Transverse colon (tissue), 4 donors: Measurements from ENCODE around the gene CGB1. TPM values are rescaled to one million over a fixed set of nuclear protein-coding genes. Genes with fewer than 3 reads are reported as not detected.

ENCODE experiments used
- DNase-seq: peaks from one replicate; pipeline ENCODE4 v3.0.0-alpha.2; 2019
- H3K27ac ChIP-seq, 4 donors: fragments of 200-600 bp; sonication (generic); 2 replicates each; pipeline ENCODE4 v1.5.1; 2016 to 2018; ENCODE audit warnings: inconsistent platforms in 4 of 4
- H3K27me3 ChIP-seq: fragments of 200-600 bp; sonication (generic); 2 replicates; pipeline ENCODE4 v1.5.1; 2017; ENCODE audit warnings: inconsistent platforms
- H3K36me3 ChIP-seq, 4 donors: fragments of 200-600 bp; sonication (generic); 2 replicates each; pipeline ENCODE4 v1.5.1; 2017 to 2019; ENCODE audit warnings: inconsistent platforms in 4 of 4
- H3K4me1 ChIP-seq, 4 donors: fragments of 200-600 bp; sonication (generic); 2 replicates each; pipeline ENCODE4 v1.5.1; 2017 to 2020; ENCODE audit warnings: inconsistent platforms in 4 of 4
- H3K4me3 ChIP-seq, 4 donors: fragments of 200-600 bp; sonication (generic); 1 replicate in 1 of 4; 2 replicates in 3 of 4; pipeline versions ENCODE4 v1.5.1 to v1.6.1; 2017 to 2019; ENCODE audit warnings: inconsistent platforms in 4 of 4
- H3K9me3 ChIP-seq, 2 donors: fragments of 200-600 bp; sonication (generic); 2 replicates each; pipeline ENCODE4 v1.5.1; 2017 to 2019; ENCODE audit warnings: inconsistent platforms in 2 of 2
- CTCF ChIP-seq, 5 experiments: fragments of 200-600 bp in 3 of 5; fragments of 450-650 bp in 2 of 5; sonication (generic) in 3 of 5; IDR thresholded peaks; 1 replicate in 2 of 5; 2 replicates in 3 of 5; pipeline ENCODE4 v1.5.1; 2016 to 2017; ENCODE audit warnings: antibody characterized with exemption in 5 of 5, inconsistent platforms in 3 of 5, mild to moderate bottlenecking in 2 of 5, moderate library complexity in 1 of 5
- EP300 ChIP-seq: sonication (generic); formaldehyde crosslinking; IDR thresholded peaks from one replicate; pipeline ENCODE4 v1.6.1; 2017; ENCODE audit warnings: antibody characterized with exemption, low read depth
- POLR2A ChIP-seq: fragments of 450-650 bp; IDR thresholded peaks from one replicate; pipeline ENCODE4 v1.6.1; 2016; ENCODE audit warnings: antibody characterized with exemption, mild to moderate bottlenecking, moderate library complexity
- POLR2AphosphoS5 ChIP-seq, 3 donors: sonication (generic); formaldehyde crosslinking; IDR thresholded peaks; one replicate each; pipeline ENCODE4 v1.6.1; 2016; ENCODE audit warnings: antibody characterized with exemption in 3 of 3
- WGBS, 2 donors: methylation state at CpG; one replicate each; pipeline ENCODE4 v1.1.5; 2018; ENCODE audit warnings: low coverage in 1 of 2; 5-methylcytosine and 5-hydroxymethylcytosine counted together
- in situ Hi-C, 4 donors: fragments of 200-750 bp; cut with MboI; loops; one replicate each; pipeline versions ENCODE4 v1.15.0 to v1.15.1; 2017; ENCODE audit warnings: low sequenced_read_pairs in 3 of 4, low pct_ligation_motif_present in 1 of 4, low pct_unique_long_range_greater_than_20kb in 1 of 4
- intact Hi-C: fragments of 100-400 bp; cut with DNase I; formaldehyde crosslinking; loops from one replicate; pipeline ENCODE4 v1.15.1; 2023; ENCODE audit warnings: low total_unique reads
- total RNA-seq, 4 donors: library from RNA; depleted of rRNA; stranded (reverse); fragments of >200 nt; gene quantifications; one replicate each; pipeline ENCODE4 v1.1.0, GENCODE V29; 2016

The CGB1 gene
- total RNA-seq, 4 donors from 2014 or later, result not detected

DNA sequence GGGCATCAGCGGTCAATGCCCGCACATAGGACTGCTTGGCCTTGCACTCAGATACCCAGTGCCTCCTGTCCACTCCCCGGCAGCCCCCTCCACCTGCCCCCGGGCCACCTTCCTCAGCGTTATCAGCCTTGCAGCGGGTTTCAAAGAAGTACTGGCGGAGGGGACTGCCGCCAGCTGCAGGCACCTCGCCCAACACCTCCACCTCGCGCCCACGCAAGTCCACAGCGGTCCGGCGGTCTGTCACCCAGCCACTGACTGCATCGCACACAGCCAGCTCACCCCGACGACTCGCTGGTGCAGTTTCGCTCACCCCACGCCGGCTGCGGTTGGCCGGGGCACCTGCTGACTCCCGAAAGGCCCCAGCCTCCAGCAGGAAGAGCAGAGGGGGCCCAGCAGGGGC, 24.8 kb upstream of the CGB1 start:
- intact Hi-C loops, result no loop called here
- peaks cover 99% of the 10 kb centered on the region for H3K27me3 ChIP-seq
- 53 to 77% methylated on average over 6 to 25 of the region's 25 CpGs for WGBS, 2 donors
- H3K36me3 ChIP-seq, result no peaks in the 10 kb centered on the region
- peaks cover 9 to 28% (median 23%) of the 10 kb centered on the region in 4 donors for H3K4me1 ChIP-seq
- TF ChIP-seq EP300 (no peak), POLR2A (no peak), CTCF (IDR thresholded peaks at IDR 0.05) (no peak), POLR2AphosphoS5 (IDR thresholded peaks at IDR 0.05) (no peak)
- H3K9me3 ChIP-seq, result no peaks in the 10 kb centered on the region
- no peak overlapping the region for H3K4me3 ChIP-seq
- in situ Hi-C loops, result no loop called here
- H3K27ac ChIP-seq, result no peak overlapping the region
- DNase-seq, result no peak

DNA sequence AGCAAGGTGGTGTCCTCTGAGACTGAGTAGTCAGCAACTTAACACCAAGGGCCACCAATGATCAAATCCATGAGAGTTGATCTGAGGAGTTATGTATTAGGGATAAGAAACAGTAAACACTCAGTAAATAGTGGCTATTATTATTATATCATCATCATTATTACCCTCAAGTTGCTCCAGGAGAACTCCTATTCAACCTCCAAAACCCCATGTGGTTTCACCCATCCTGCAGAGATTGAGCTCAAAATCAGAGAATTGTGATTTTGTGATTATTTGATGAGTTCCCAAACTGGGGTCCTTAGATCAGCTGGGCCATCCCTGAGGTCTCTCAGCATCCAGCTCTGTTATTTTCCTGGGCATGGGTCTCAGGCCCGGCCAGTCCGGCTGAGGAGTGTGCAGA, 24.3 kb upstream of the CGB1 start:
- DNase-seq, result no peak
- Histone ChIP-seq H3K4me1 (peaks cover 9 to 32% (median 25%) of the 10 kb centered on the region in 4 donors), H3K4me3 (no peak overlapping the region), H3K27ac (no peak overlapping the region), H3K9me3 (no peaks in the 10 kb centered on the region), H3K27me3 (peaks cover 97% of the 10 kb centered on the region), H3K36me3 (no peaks in the 10 kb centered on the region)
- no peak for TF ChIP-seq CTCF (IDR thresholded peaks at IDR 0.05)
- no peak for TF ChIP-seq POLR2AphosphoS5 (IDR thresholded peaks at IDR 0.05)
- no peak for TF ChIP-seq POLR2A
- no peak for TF ChIP-seq EP300
- 83 to 100% methylated on average over 1 to 2 of the region's 2 CpGs for WGBS, 2 donors
- in situ Hi-C loops, result no loop called here
- intact Hi-C loops, result no loop called here

DNA sequence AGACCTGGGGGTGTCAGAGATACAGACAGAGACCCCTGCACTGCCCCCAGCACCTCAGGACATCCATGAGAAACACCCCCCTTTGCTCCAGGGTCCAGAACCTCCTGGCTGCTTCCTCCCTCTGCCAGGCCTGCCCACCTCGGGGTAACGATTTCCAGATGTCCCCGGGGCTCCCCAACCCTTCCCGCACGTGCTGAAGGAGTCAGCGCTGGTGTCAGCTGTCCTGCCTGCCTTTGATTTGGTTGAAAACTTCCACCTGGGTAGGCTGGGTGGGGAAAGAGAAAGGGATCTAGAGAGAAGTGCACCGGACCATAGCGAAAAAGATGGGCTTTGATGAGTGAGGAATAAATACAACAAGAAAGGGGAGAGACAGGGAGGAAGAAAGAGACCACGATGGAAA, 22.4 kb upstream of the CGB1 start:
- Histone ChIP-seq H3K27me3 (peaks cover 78% of the 10 kb centered on the region), H3K9me3 (no peaks in the 10 kb centered on the region), H3K4me3 (no peak overlapping the region), H3K4me1 (peaks cover 9 to 25% (median 18%) of the 10 kb centered on the region in 4 donors), H3K36me3 (no peaks in the 10 kb centered on the region), H3K27ac (no peak overlapping the region)
- intact Hi-C loops, result no loop called here
- in situ Hi-C loops, result no loop called here
- no peak for DNase-seq
- TF ChIP-seq POLR2AphosphoS5 (IDR thresholded peaks at IDR 0.05) (no peak), POLR2A (no peak), CTCF (IDR thresholded peaks at IDR 0.05) (no peak), EP300 (no peak)
- WGBS, 2 donors, result 54 to 64% methylated on average over 4 to 9 of the region's 9 CpGs

DNA sequence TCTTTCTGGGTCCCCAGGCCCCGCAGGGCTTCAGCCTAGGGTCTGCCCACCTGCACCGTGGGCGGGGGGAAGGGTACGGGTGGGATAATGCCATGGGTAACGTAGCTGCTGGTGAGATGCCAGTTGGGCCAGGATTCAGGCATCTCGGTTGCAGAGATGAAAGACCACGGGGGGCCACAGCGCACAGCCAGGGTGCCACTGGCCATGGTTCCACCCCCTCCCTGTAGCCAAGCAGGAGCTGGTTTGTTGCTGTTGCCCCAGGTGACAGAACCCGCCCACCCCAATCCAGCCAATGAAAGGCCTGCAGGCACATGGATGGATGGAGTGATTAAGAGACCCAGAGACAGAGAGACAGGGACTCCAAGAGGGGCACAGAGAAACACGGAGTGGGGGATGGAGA, 21.9 kb upstream of the CGB1 start:
- no peak for TF ChIP-seq POLR2AphosphoS5 (IDR thresholded peaks at IDR 0.05)
- TF ChIP-seq CTCF (IDR thresholded peaks at IDR 0.05), result no peak
- no peak for TF ChIP-seq EP300
- TF ChIP-seq POLR2A, result no peak
- intact Hi-C loops, result no loop called here
- Histone ChIP-seq H3K4me1 (peaks cover 9 to 25% (median 18%) of the 10 kb centered on the region in 4 donors), H3K36me3 (no peaks in the 10 kb centered on the region), H3K4me3 (no peak overlapping the region), H3K27me3 (peaks cover 73% of the 10 kb centered on the region), H3K9me3 (no peaks in the 10 kb centered on the region), H3K27ac (no peak overlapping the region)
- in situ Hi-C loops, result no loop called here
- WGBS, 2 donors, result 36 to 55% methylated on average over 6 to 10 of the region's 10 CpGs
- DNase-seq, result no peak
